Trophoblast cell (in vitro differentiated cells and primary cell): ENCODE data around the gene KLF3.

Experiments used
- DNase-seq, 2 donors: peaks; one replicate each; pipeline ENCODE4 v3.0.0-alpha.2; 2016
- H2AFZ ChIP-seq: 2 replicates; pipeline ENCODE4 v1.6.1; 2013; ENCODE audit warnings: low read length, moderate library complexity, mild to moderate bottlenecking; ENCODE audit not compliant: insufficient read depth, poor library complexity
- H2AK5ac ChIP-seq: 2 replicates; pipeline ENCODE4 v1.6.1; 2013; ENCODE audit warnings: mild to moderate bottlenecking, low read length
- H2BK120ac ChIP-seq: 2 replicates; pipeline ENCODE4 v1.6.1; 2013; ENCODE audit warnings: low read length, mild to moderate bottlenecking, moderate library complexity; ENCODE audit not compliant: insufficient read depth, poor library complexity
- H2BK12ac ChIP-seq: 2 replicates; pipeline ENCODE4 v1.6.1; 2013; ENCODE audit warnings: mild to moderate bottlenecking, low read length, moderate library complexity
- H2BK5ac ChIP-seq: 2 replicates; pipeline ENCODE4 v1.6.1; 2013; ENCODE audit warnings: low read length, low read depth, moderate library complexity, mild to moderate bottlenecking; ENCODE audit not compliant: poor library complexity
- H3K14ac ChIP-seq: 2 replicates; pipeline ENCODE4 v1.6.1; 2013; ENCODE audit warnings: mild to moderate bottlenecking, low read length
- H3K18ac ChIP-seq: 2 replicates; pipeline ENCODE4 v1.6.1; 2013; ENCODE audit warnings: mild to moderate bottlenecking, low read length
- H3K23ac ChIP-seq: 2 replicates; pipeline ENCODE4 v1.6.1; 2013; ENCODE audit warnings: low read length
- H3K27ac ChIP-seq: 2 replicates; pipeline ENCODE4 v1.5.1; 2013; ENCODE audit warnings: low read depth, mild to moderate bottlenecking, inconsistent platforms, low read length, moderate library complexity
- H3K27me3 ChIP-seq: 2 replicates; pipeline ENCODE4 v1.6.1; 2013; ENCODE audit warnings: inconsistent platforms, mild to moderate bottlenecking, low read length, moderate library complexity; ENCODE audit not compliant: insufficient read depth
- H3K36me3 ChIP-seq, 2 experiments: 1 replicate in 1 of 2; 2 replicates in 1 of 2; pipeline ENCODE4 v1.6.1; 2013; ENCODE audit warnings: low read length in 2 of 2, mild to moderate bottlenecking in 2 of 2, moderate library complexity in 1 of 2; ENCODE audit not compliant: insufficient read depth in 2 of 2, control insufficient read depth in 1 of 2
- H3K4ac ChIP-seq: 2 replicates; pipeline ENCODE4 v1.6.1; 2013; ENCODE audit warnings: low read depth, mild to moderate bottlenecking, low read length, moderate library complexity
- H3K4me1 ChIP-seq, 2 experiments: 1 replicate in 1 of 2; 2 replicates in 1 of 2; pipeline ENCODE4 v1.6.1; 2013; ENCODE audit warnings: low read length in 2 of 2, mild to moderate bottlenecking in 2 of 2, moderate library complexity in 1 of 2; ENCODE audit not compliant: insufficient read depth in 2 of 2, control insufficient read depth in 1 of 2
- H3K4me2 ChIP-seq: 2 replicates; pipeline ENCODE4 v1.6.1; 2013; ENCODE audit warnings: inconsistent platforms, mild to moderate bottlenecking, low read length, moderate library complexity
- H3K4me3 ChIP-seq: 2 replicates; pipeline ENCODE4 v1.5.1; 2013; ENCODE audit warnings: mild to moderate bottlenecking, low read depth, low read length, inconsistent platforms
- H3K79me1 ChIP-seq: one replicate; pipeline ENCODE4 v1.6.1; 2013; ENCODE audit warnings: low read length
- H3K79me2 ChIP-seq: 2 replicates; pipeline ENCODE4 v1.6.1; 2013; ENCODE audit warnings: low read length, mild to moderate bottlenecking; ENCODE audit not compliant: control insufficient read depth, insufficient read depth, poor library complexity
- H3K9ac ChIP-seq: 2 replicates; pipeline ENCODE4 v1.6.1; 2013; ENCODE audit warnings: mild to moderate bottlenecking, low read length
- H3K9me3 ChIP-seq: 2 replicates; pipeline ENCODE4 v1.6.1; 2013; ENCODE audit warnings: low read depth, mild to moderate bottlenecking, control low read depth, inconsistent platforms, low read length; ENCODE audit not compliant: insufficient read depth
- H4K12ac ChIP-seq: 2 replicates; pipeline ENCODE4 v1.6.1; 2013; ENCODE audit warnings: low read depth, mild to moderate bottlenecking, low read length, moderate library complexity
- H4K8ac ChIP-seq: 2 replicates; pipeline ENCODE4 v1.6.1; 2013; ENCODE audit warnings: low read depth, mild to moderate bottlenecking, low read length, moderate library complexity
- H4K91ac ChIP-seq: one replicate; pipeline ENCODE4 v1.6.1; 2013; ENCODE audit warnings: low read depth, mild to moderate bottlenecking, low read length, moderate library complexity
- WGBS: extraction: QIAGEN DNeasy Blood & Tissue Kit; methylation state at CpG from one replicate; pipeline ENCODE4 v1.1.7; 2013; ENCODE audit warnings: missing lambda C conversion rate; ENCODE audit not compliant: insufficient read length, insufficient coverage; ENCODE audit errors: extremely low coverage; 5-methylcytosine and 5-hydroxymethylcytosine counted together

KLF3 gene

DNA sequence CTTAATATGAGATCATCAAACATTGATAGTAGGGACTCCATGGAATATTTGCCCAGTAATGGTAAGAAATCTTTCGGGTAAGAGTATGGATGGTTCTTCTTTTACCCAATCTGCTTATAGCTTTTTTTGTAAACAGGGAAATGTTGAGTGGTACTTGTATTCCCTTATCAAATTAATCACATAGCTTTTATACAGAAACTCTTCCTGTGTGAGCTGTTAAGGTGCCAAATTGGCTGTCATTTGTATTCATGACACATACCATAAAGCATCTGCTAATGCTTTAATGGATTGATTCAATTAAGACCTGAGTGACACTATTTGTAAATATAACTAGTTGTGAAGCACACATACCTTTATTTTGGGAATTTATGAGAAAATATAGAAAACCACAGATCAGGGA lies 34.2 kb downstream of the KLF3 start:
- H2BK5ac ChIP-seq: no peak overlapping the region
- no peak overlapping the region for H2BK120ac ChIP-seq
- H2AK5ac ChIP-seq: no peak overlapping the region
- H3K4ac ChIP-seq: no peak overlapping the region
- H3K4me2 ChIP-seq: no peak overlapping the region
- H3K79me2 ChIP-seq: no peaks in the 10 kb centered on the region
- H3K4me1 ChIP-seq: peaks cover 3% of the 10 kb centered on the region in 2 experiments
- H4K8ac ChIP-seq: no peak overlapping the region
- DNase-seq: no peak
- no peak overlapping the region for H3K4me3 ChIP-seq
- H2BK12ac ChIP-seq: no peak overlapping the region
- no peak overlapping the region for H4K12ac ChIP-seq
- H3K9ac ChIP-seq: no peak overlapping the region
- H2AFZ ChIP-seq: no peak overlapping the region
- no peak overlapping the region for H4K91ac ChIP-seq
- H3K18ac ChIP-seq: no peak overlapping the region
- H3K23ac ChIP-seq: no peak overlapping the region
- H3K36me3 ChIP-seq: peaks cover 17 to 29% of the 10 kb centered on the region in 2 experiments
- H3K14ac ChIP-seq: no peak overlapping the region
- H3K27me3 ChIP-seq: no peaks in the 10 kb centered on the region
- H3K27ac ChIP-seq: no peak overlapping the region
- WGBS: no CpG with 5 or more reads among the region's 1 CpG
- H3K79me1 ChIP-seq: no peaks in the 10 kb centered on the region
- peaks cover 2% of the 10 kb centered on the region for H3K9me3 ChIP-seq

DNA sequence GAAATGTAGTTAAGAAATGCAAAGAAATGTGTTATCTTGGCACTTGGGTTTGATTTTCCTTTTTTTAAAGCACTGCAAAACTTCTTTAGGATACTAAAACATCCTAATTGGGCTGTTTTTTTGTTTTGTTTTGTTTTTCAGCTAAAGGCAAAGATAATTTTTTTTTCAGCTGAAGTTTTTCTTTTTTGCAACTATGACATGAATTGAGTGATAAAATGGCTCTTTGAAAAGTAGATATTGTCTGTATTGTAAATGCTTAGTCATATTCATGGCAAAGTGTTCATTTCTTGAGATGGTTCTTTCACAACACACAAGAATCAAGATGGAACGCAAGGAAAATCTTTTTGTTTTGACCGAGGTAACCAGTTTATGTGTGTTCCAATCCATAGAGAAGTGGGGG lies 35.1 kb downstream of the KLF3 start:
- H3K4me2 ChIP-seq: no peak overlapping the region
- H3K4me3 ChIP-seq: no peak overlapping the region
- no peak overlapping the region for H3K18ac ChIP-seq
- H3K4ac ChIP-seq: no peak overlapping the region
- no peak overlapping the region for H4K91ac ChIP-seq
- H2AK5ac ChIP-seq: no peak overlapping the region
- peaks cover 3% of the 10 kb centered on the region in 2 experiments for H3K4me1 ChIP-seq
- no peaks in the 10 kb centered on the region for H3K27me3 ChIP-seq
- H4K12ac ChIP-seq: no peak overlapping the region
- no peak overlapping the region for H4K8ac ChIP-seq
- H3K14ac ChIP-seq: no peak overlapping the region
- no peaks in the 10 kb centered on the region for H3K79me2 ChIP-seq
- peaks cover 15 to 26% of the 10 kb centered on the region in 2 experiments for H3K36me3 ChIP-seq
- H2BK120ac ChIP-seq: no peak overlapping the region
- no peak overlapping the region for H2BK5ac ChIP-seq
- H3K79me1 ChIP-seq: no peaks in the 10 kb centered on the region
- no peak overlapping the region for H3K23ac ChIP-seq
- H3K9me3 ChIP-seq: peaks cover 2% of the 10 kb centered on the region
- no peak overlapping the region for H3K27ac ChIP-seq
- no peak overlapping the region for H3K9ac ChIP-seq
- WGBS: no CpG with 5 or more reads among the region's 2 CpGs
- DNase-seq: peak in 1 of 2 donors; percentile 63
- no peak overlapping the region for H2AFZ ChIP-seq
- H2BK12ac ChIP-seq: no peak overlapping the region

DNA sequence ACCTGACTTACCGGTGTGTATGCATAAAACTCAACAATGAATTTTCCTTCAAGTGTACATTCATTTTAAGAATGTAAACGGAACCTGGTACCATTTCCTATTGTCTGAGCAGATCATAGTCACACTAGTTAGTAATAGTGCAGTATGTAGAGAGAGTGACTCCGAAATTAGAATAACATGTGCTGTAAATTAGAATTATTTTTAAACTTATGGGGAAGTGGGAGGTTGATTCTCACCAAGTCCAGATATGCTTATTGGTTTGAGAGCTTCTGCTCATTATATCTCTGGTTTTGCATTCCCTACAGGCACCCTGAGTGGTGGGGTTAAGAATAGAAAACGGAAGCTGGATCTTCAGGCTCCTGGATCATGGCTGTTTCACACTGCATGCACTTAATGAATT lies 39.6 kb downstream of the KLF3 start:
- H3K27ac ChIP-seq: no peak overlapping the region
- H3K18ac ChIP-seq: no peak overlapping the region
- no peak overlapping the region for H4K12ac ChIP-seq
- no peaks in the 10 kb centered on the region for H3K36me3 ChIP-seq
- no peak overlapping the region for H3K14ac ChIP-seq
- no peak overlapping the region for H3K4me2 ChIP-seq
- no peak overlapping the region for H4K91ac ChIP-seq
- no peak overlapping the region for H2AFZ ChIP-seq
- no CpG with 5 or more reads among the region's 4 CpGs for WGBS
- no peak overlapping the region for H2BK120ac ChIP-seq
- H2AK5ac ChIP-seq: no peak overlapping the region
- H3K4me3 ChIP-seq: no peak overlapping the region
- no peak overlapping the region for H2BK12ac ChIP-seq
- no peak overlapping the region for H3K9ac ChIP-seq
- H3K79me1 ChIP-seq: peaks cover 3% of the 10 kb centered on the region
- H2BK5ac ChIP-seq: no peak overlapping the region
- H3K23ac ChIP-seq: no peak overlapping the region
- no peaks in the 10 kb centered on the region for H3K27me3 ChIP-seq
- no peak overlapping the region for H4K8ac ChIP-seq
- H3K79me2 ChIP-seq: no peaks in the 10 kb centered on the region
- H3K4me1 ChIP-seq: peaks cover 6 to 9% of the 10 kb centered on the region in 2 experiments
- DNase-seq: no peak
- H3K4ac ChIP-seq: no peak overlapping the region
- H3K9me3 ChIP-seq: no peaks in the 10 kb centered on the region

DNA sequence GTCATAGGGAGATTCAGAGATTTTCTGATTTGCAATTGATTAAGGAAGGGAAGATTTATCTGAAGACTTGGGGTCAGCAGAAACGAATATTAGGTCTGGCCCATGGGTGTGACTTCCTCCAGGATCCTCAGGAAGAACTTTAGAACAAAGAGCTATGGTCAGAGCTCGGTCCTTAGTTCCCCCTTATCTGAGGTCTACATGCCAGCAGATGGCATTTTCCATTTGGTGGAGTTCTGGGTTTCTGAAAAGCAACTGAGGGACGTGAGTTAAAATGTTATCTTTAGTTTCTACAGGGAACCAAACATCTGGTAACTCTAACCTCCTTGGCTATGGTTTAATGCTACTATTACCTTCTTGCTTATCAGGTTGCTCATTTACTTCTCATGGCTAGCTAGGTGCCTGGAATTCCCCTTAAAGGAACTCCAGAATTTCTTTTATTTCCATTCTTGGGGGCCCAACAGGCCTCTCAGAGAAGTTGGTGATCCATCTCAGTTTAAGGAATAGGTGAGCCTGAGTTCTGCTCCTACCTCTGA lies 40.7 kb downstream of the KLF3 start:
- no peaks in the 10 kb centered on the region for H3K27me3 ChIP-seq
- peaks cover 6 to 9% of the 10 kb centered on the region in 2 experiments for H3K4me1 ChIP-seq
- H4K91ac ChIP-seq: no peak overlapping the region
- no peak overlapping the region for H3K23ac ChIP-seq
- no peak overlapping the region for H2BK5ac ChIP-seq
- no CpG with 5 or more reads among the region's 3 CpGs for whole genome bisulfite sequencing
- H4K12ac ChIP-seq: no peak overlapping the region
- no peak overlapping the region for H2BK120ac ChIP-seq
- H3K36me3 ChIP-seq: no peaks in the 10 kb centered on the region
- H3K4me3 ChIP-seq: no peak overlapping the region
- no peak overlapping the region for H2AFZ ChIP-seq
- H4K8ac ChIP-seq: no peak overlapping the region
- DNase-seq: no peak
- H3K18ac ChIP-seq: no peak overlapping the region
- H2AK5ac ChIP-seq: peak overlapping the region; percentile 84
- H2BK12ac ChIP-seq: peak overlapping the region; percentile 79
- no peak overlapping the region for H3K4me2 ChIP-seq
- no peak overlapping the region for H3K27ac ChIP-seq
- H3K79me2 ChIP-seq: no peaks in the 10 kb centered on the region
- no peak overlapping the region for H3K9ac ChIP-seq
- H3K4ac ChIP-seq: no peak overlapping the region
- no peak overlapping the region for H3K14ac ChIP-seq
- H3K9me3 ChIP-seq: no peaks in the 10 kb centered on the region
- H3K79me1 ChIP-seq: peaks cover 3% of the 10 kb centered on the region
